Measurements from ENCODE around the gene SCML1.

DNA sequence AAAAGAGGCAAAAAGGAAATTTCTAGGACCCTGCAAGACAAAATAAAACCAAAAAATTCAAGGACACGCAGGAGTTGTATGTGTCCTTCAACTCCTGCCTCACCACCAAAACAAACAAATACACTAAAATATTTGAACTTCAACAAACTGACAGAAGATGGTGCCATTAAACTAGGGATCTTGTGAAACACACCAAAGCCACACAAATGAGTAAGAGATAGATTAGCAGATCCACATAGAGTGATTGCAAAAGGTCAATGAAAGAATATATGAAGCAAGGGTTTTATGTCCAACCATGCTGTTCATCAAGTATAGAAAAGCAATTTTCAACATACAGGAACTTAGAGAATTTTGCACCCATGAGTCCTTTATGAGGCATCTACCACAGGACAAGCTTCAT lies 40.1 kb upstream of the SCML1 start:
- TF ChIP-seq, protein P1, sequence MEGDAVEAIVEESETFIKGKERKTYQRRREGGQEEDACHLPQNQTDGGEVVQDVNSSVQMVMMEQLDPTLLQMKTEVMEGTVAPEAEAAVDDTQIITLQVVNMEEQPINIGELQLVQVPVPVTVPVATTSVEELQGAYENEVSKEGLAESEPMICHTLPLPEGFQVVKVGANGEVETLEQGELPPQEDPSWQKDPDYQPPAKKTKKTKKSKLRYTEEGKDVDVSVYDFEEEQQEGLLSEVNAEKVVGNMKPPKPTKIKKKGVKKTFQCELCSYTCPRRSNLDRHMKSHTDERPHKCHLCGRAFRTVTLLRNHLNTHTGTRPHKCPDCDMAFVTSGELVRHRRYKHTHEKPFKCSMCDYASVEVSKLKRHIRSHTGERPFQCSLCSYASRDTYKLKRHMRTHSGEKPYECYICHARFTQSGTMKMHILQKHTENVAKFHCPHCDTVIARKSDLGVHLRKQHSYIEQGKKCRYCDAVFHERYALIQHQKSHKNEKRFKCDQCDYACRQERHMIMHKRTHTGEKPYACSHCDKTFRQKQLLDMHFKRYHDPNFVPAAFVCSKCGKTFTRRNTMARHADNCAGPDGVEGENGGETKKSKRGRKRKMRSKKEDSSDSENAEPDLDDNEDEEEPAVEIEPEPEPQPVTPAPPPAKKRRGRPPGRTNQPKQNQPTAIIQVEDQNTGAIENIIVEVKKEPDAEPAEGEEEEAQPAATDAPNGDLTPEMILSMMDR (conservative IDR thresholded peaks at IDR 0.05; ENCODE audit: low read length), result no peak
- no peak for TF ChIP-seq EZH2phosphoT487 (IDR thresholded peaks at IDR 0.05; ENCODE audit: borderline replicate concordance, low read depth, low read length)

Measured in OCI-LY7 (cell line).